Stimulated activated CD4-positive, alpha-beta T cell treated with anti-CD3 and anti-CD28 coated beads, Interleukin-2, amount 100 ng/mL, for 4 hours (primary cell): Measurements from ENCODE around the gene SLC36A1.

Experiments used
- DNase-seq: peaks from one replicate; pipeline ENCODE4 v3.0.0-alpha.2; 2020; ENCODE audit warnings: low read depth

SLC36A1 gene

GRCh38 chr5:151534350-151534749 is 86.9 kb downstream of the SLC36A1 start:
- no peak for DNase-seq

- DNase-seq, result no peak
Observed at GRCh38 chr5:151537044-151537443, 89.6 kb downstream of the SLC36A1 start.

DNA sequence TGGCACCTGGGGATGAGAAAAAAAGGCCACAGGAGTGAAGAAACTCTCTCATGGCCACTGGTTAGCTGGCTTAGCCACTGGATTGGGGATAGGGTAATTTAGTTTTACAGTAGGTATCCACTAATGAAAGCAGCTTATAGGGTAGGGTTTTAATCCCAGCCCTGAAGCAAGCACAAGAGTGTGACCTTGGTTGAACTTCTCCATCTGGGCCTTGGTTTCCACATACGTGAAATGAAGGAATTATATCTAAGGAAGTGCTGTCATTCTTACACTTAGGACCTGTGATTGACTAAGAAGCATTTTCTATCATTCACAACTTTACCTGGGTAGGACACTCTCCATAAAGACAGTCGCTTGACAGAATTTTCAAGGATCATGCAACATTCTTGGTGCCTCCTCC is 94.2 kb downstream of the SLC36A1 start:
- DNase-seq, result no peak
